Omental fat pad (tissue), 4 donors: ENCODE measurements around the gene NDUFAF3. TPM values are rescaled to one million over a fixed set of nuclear protein-coding genes. Genes with fewer than 3 reads are reported as not detected.

Experiments used
- ATAC-seq: fragments of 150-250 bp; one replicate; pipeline ENCODE4 v1.9.1; 2016; ENCODE audit warnings: mild to moderate bottlenecking, moderate library complexity; ENCODE audit not compliant: low FRiP score
- DNase-seq: peaks from one replicate; pipeline ENCODE4 v3.0.0-alpha.2; 2019; ENCODE audit warnings: low spot score
- CTCF ChIP-seq, 3 donors: fragments of 450-650 bp; IDR thresholded peaks; one replicate each; pipeline ENCODE4 v1.5.1; 2016 to 2017; ENCODE audit warnings: antibody characterized with exemption in 3 of 3, mild to moderate bottlenecking in 3 of 3, moderate library complexity in 2 of 3
- total RNA-seq, 4 donors: library from RNA; depleted of rRNA; stranded (reverse); fragments of >200 nt; gene quantifications; one replicate each; pipeline ENCODE4 v1.1.0, GENCODE V29; 2016

NDUFAF3 gene
- total RNA-seq, 4 donors from 2014 or later: 108 to 175 (median 140) TPM

GRCh38 chr3:48991851-48992545 is 29.9 kb upstream of the NDUFAF3 start:
- no peak for ATAC-seq
- no peak for TF ChIP-seq CTCF (IDR thresholded peaks at IDR 0.05)
- DNase-seq: no peak

- no peak for TF ChIP-seq CTCF (IDR thresholded peaks at IDR 0.05)
- DNase-seq (no peak), ATAC-seq (no peak)
Observed at GRCh38 chr3:48993834-48994233, 28.1 kb upstream of the NDUFAF3 start.

GRCh38 chr3:48996640-48997039 is 25.3 kb upstream of the NDUFAF3 start:
- no peak for ATAC-seq
- no peak for TF ChIP-seq CTCF (IDR thresholded peaks at IDR 0.05)
- no peak for DNase-seq

GRCh38 chr3:48997102-48997635 is 24.8 kb upstream of the NDUFAF3 start:
- no peak for TF ChIP-seq CTCF (IDR thresholded peaks at IDR 0.05)
- no peak for ATAC-seq
- DNase-seq: no peak

- no peak for ATAC-seq
- DNase-seq: no peak
- TF ChIP-seq CTCF (IDR thresholded peaks at IDR 0.05): no peak
Observed at GRCh38 chr3:48997714-48998637, 23.9 kb upstream of the NDUFAF3 start.

- no peak for DNase-seq
- TF ChIP-seq CTCF (IDR thresholded peaks at IDR 0.05): no peak
- no peak for ATAC-seq
Observed at GRCh38 chr3:48999085-48999858, 22.6 kb upstream of the NDUFAF3 start.
